HG03354 (cell line): ENCODE measurements around the gene SLC30A1.
"Not testable (repeated sequence)": the region's sequence is repeated elsewhere in the genome, so short reads cannot be mapped to it uniquely, and the experiment has no call there.

Experiments
- ATAC-seq: cut with Tn5 transposase; IDR thresholded peaks from one replicate; pipeline ENCODE4 v1.9.1; 2021; ENCODE audit warnings: mild to moderate bottlenecking; ENCODE audit not compliant: unreplicated experiment, poor library complexity, severe bottlenecking

SLC30A1 gene

DNA sequence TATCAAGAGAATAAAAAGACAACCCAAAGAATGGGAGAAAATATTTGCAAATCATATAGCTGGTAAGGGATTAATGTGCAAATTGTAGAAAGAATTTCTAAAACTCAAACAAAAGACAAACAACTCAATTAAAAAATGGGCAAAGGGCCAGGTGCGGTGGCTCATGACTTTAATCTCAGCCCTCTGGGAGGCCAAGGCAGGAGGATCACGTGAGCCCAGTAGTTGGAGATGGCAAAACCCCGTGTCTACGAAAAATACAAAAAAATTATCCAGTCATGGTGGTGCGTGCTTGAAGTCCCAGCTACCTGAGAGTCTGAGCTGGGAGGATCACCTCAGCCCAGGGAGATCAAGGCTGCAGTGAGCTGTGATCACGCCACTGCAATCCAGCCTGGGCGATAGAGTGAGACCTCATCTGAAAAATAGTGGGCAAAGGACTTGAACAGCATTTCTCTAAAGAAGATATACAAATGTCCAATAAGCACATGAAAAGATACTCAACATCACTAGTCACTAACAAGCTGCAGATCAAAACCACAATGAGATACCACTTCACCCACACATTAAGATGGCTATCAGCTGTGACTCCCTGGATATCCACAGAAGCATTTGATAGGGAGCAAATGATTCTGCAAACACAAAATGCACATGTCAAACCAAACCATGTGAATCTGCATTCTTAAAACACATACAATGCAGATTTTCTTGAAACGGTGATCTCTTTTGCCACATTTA is 20.9 kb downstream of the SLC30A1 start:
- ATAC-seq, result no peak

DNA sequence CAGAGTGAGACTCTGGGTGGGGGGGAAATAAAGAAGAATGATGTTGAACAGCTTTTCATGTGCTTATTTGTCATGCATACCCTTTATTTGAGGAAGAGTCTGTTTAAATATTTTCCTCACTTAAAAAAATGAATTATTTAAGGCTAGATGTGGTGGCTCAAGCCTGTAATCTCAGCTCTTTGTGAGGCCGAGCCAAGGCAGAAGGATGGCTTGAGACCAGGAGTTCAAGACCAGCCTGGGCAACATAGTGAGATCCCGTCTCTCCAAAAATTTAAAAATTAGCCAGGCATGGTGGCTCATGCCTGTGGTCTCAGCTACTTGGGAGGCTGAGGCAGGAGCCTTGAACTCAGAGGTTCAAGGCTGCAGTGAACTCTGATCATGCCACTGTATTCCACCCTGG is 25.4 kb downstream of the SLC30A1 start:
- ATAC-seq, result no peak

DNA sequence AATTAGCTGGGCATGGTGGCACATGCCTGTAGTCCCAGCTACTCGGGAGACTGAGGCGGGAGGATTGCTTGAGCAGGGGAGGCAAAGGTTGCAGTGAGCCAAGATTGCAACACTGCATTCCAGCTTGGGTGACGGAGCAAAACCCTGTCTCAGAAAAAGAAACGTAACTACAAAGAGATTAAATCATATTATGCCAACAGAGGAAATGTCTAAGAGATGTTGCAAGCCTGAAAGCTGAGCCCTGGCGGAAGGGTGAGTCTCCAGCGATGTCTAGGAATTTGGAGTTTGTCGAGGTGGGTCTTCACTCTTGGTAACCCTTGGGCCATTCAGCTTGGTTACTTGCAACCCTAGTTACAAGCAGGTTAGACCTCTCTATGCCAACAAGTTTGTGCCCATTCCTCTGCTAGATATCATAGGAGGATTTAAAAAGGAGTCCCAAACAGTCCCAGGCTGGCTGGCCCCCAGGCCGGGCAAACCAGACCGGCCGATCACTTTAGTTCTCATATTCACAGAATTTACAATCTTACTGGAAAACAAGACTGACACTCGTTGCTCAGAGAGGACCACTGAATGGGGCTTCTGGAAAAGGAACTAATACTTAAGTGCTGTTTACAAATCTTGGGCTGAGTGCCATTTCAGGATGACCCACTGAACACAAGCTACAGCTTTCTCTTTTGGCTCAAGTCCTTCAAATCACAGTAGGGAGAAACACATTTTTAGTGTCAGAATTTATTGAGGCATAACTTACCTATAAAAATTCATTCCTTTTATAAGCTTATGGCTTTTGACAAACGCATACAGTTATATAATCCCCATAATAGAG is 27.1 kb downstream of the SLC30A1 start:
- ATAC-seq, result no peak

DNA sequence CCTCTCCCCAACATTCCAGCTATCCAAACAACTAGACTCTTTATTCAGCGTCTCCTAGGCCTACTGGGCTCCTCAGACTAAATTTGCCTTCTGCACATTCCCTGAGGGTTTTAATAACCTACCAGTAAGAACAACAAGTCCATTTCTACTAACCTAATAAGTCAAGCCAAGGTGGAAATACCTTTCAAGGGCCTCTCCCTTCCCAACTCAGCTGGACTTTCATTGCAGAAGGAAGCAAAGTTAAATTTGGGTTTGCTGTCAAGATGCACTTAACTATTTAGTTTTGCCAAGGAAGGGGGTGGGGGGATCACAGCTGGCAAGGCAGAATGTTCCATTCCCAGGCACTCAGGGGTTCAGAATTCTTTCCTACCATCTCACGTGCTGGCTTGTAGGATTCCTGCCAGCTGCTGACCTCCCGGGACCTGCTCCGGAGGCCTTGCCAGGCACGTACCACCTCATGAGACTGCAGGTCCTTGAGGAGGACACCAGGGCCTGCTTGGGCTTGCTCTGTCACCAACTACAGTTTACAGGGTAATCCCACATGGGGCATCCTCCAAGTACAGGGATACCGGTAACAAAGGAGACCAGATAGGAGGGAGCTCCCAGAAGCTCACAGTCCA is 29.8 kb downstream of the SLC30A1 start:
- ATAC-seq, result no peak

DNA sequence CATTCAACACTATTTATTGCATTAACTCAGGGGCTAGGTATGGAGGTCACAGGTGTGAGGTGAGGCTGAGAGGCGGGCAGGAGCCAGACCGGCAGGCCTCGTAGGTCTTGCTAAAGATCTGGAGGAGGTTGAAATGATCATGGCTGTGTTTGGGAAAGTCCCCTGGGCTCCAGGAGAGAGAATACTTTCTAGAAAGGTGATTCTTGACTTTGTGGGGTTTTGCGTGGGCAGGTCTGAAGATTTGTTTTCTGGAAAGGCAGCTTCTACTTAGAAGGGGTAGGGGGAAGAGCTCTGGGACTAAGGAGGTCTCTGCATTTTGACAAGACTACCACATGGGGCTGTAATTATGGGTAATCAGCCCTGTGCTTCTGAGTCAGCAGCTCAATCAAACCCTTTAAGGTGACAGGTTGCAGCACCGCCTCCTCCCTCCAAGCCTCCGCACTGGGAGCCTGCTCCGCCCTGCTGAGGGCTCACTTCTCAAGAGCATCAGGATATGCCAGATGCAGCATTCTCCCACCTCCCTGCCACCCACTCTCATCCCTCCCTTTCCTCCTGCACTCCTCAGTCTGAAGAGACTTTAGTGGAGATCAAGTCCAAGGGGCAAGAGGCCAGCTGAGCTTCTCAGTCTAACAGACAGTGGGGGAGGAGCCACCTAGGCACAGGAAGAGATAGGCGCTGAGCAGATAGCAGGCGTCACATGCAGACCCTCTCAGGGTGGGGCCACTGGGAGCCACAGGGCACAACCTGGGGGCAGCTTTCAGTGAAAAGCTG is 30.5 kb downstream of the SLC30A1 start:
- ATAC-seq, result no peak

DNA sequence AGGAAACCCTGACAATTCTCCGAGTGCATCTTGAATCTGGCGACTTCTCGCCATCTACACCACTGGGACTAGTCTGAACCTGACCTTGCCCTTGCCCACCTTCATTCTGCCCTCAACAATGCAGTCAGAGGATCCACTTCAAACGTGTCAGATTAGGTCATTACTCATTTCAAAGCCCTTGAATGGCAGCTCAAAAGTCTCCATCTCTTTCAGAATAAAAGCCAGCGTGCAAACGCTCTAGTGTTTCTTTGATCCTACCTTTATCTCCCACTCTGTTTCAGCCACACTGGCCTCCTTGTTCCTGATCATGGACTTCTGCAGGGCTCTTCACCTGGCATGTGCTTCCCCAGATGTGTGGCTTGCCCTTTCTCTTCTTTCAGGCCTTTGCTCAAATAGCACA is 31.3 kb downstream of the SLC30A1 start:
- ATAC-seq, result no peak

DNA sequence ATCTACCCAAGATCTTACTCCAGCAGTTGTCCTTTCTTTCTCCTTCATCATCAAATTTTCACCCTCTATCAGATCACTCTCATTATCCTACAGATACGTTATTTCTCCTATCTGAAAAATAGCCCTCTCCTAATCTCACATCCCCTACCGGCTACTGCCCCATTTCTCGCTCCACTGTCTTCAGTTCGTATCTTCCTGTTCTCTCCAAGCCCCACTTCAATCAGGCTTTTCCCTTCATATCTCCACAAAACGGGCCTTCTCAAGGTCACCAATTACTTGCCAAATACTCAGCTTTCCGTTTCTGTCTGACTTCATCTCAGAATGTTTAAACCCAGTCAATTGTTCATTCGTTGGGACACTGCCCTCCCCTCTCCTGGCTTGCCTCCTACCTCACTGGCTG is 32.4 kb downstream of the SLC30A1 start:
- no peak for ATAC-seq

DNA sequence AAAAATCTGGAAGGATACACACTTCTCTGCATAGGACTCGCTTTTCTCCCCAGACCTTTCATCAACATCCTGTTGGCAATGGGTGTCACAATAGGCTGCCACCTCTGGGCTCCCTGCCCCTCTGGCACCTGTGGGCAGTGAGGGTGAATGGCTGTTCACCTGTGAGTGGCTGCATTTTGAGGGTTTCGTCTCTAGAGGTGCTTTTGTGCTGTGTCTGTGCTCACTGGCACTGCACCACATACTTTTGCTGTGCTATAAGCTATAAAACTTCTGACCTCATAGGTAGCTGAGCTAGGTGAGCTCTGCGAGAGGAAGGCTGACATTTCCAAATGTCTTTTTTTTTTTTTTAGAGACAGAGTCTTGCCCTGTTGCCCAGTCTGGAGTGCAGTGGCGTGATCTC is 35.9 kb downstream of the SLC30A1 start:
- ATAC-seq, result no peak

DNA sequence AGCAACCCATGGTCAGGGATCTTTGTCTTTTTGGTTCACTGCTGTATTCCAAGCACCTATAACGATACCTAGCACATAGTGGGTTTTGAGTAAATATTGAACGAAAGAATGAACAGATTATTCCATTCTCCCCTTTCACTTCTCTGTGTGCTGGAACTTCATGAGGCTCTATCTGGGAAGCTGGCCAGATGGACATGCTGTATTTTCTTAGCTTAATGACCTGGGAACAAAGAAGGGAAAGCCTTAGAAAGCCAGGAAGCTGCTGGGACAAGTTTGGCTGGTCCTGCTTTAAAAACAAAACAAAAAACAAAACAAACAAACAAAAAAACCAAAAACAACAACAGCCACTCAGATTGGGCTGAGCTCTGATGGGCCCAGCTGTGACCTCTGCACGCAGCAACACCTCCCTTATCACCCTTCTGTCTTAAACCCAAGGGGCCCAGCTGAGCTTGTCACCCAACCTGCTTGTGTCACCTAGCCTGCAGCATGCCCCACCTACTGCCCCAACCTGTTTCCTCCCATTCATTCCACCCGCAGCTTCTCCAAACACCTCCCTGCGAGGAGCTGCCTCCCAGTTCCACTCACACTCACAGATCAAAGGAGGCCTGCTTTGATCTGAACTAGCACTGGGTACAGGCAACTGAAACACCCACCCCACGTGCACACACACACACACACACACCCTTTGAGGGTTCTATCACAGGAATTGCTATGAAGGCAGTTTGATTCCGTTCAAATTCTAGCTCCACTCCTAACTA is 37.1 kb downstream of the SLC30A1 start:
- ATAC-seq, result no peak

DNA sequence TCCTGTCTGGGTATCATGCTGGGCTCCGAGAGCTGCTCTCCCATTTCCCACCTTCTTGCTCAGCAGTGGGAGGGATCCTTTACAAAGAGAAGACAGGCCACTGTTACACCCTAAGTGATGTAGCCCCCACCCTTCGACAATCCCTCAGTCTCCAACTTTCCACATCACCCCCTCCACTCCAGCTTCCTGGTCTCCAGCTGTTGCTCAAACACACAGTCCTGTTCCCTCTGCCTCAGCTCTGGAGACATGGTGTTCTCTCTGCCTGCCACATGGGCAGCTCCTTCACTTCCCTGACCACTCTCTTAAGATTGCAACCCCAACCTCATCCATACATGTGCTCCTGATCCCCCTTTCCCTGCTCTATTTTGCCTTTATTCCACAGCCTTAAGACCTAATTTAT is 37.7 kb downstream of the SLC30A1 start:
- ATAC-seq, result no peak

DNA sequence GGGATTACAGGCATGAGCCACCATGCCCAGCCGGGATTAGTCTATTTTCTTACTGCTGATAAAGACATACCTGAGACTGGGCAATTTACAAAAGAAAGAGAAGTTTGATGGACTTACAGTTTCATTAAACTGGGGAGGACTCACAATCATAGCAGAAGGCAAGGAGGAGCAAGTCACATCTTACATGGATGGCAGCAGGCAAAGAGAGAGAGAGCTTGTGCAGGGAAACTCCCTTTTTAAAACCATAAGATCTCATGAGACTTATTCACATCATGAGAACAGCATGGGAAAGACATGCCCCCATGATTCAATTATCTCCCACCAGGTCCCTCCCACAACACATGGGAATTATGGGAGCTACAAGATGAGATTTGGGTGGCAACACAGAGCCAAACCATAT is 38.1 kb downstream of the SLC30A1 start:
- not testable (repeated sequence) for ATAC-seq

DNA sequence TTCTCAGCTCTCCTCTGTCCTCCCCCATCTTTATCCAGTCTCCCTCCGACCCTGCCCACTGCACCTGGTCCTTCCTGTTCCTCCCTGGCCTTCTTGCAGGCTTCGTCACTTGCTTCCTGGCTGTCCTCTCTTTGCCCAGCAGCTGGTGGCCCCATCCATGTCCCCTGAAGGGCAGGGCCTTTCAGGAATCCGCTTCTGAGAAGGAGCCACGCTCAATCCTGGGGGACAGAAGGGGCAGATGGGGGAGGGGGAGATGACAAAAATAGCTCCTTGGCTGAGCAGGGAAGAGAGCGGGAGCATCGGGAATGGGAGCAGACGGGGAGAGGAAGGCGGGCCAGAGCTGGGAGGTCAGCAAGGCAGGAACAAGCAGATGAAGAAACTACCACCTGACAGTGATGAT is 40.7 kb downstream of the SLC30A1 start:
- no peak for ATAC-seq

DNA sequence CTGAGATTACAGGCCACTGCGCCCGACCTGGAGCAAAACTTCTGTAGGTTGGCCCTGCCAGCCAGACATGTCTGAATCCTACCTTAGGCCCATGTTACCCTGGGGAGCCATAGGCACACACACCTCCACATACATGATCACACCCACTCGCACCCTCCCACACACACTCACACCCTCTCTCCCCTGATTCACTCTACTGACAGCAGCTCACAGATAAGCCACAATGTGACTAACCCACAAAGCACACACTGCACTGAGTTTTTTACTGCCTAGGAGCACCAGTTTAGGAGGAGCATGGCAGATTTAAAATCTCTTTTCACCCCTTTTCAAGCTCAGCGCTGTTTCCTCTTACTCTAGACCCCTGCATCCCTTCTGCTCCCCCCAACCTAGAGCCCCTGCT is 41.7 kb downstream of the SLC30A1 start:
- no peak for ATAC-seq

DNA sequence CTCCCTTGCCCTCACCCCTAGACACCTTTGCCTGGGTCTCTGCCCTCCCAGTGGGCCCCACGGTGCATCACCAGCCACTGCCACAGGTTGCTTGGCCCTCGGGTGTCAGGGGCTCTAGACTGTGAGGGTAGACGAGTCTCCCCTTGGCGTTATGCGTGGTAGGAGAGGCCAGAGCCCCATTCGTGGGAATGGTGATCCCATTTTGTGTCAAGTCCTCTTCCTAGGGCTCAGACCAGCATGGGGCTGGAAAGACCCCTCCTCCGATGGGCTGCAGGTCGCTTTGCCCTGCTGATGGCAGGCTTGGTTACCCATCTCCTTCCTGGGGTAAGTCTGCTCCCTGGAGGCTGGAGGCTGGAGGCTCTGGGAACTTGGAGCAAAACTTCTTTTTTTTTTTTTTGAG is 42.4 kb downstream of the SLC30A1 start:
- no peak for ATAC-seq

DNA sequence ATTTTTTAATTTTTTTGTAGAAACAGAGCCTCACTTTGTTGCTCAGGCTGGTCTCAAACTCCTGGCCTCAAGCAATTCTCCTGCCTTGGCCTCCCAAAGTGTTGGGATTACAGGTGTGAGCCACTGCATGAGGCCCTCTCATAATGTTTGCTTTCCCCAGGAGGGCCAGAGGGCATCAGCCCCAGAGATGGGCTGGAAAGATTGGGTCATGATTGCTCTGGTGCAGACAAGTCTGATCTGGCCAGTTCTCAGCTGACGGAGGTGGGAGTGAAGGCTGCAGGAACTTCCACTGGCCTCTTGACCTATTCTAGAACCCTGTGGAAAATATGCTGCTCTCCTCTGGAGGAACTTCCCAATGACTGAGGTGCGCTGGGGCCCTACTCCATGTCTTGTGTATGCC is 43.6 kb downstream of the SLC30A1 start:
- ATAC-seq, result no peak

DNA sequence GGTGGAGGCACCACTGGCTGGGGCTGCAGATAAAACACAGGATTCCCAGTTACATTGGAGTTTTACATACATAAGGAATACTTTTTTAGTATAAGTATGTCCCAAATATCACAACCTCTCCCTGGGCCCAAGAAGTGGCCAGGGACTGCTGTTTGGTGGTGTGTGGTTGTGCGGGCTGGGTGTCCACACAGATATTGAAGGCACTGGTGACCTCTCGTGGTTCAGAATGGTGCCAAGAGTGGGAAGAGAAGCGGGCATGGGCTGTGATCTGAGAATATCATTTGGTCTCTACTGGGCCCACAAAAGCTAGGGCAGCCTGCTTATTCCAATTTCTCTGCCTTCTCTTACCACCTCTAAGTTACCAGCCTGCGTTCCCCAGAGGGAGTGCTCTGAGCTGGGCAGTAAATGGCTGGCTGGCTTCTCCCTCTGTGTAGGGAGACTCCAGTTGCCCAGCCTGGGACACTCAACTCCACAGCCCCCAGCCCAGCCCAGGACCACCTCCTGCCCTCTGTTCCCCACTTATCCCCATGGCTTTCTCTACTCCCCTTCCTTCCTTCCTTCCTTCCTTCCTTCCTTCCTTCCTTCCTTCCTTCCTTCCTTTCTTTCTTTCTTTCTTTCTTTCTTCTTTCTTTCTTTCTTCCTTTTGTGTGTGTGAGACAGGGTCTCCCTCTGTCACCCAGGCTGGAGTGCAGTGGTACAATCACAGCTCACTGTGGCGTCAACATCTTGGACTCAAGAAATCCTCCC is 44.2 kb downstream of the SLC30A1 start:
- no peak for ATAC-seq

DNA sequence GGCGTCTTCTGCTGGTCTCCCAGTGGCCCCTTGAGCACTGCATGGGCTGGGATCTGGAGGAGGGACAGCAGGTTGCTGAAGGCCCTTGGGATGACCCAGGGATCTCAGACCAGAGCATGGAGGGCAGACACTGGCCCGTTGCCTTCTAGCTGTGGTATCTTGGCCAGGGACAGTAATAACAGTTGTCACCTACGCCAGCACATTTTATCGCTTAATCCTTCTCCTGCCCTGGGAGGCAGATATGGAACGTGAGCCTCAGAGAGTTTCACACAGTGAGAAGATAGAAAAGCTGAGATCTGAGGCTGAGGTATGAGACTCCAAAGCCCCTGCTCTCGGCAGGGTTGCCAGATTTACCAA is 46.9 kb downstream of the SLC30A1 start:
- no peak for ATAC-seq

DNA sequence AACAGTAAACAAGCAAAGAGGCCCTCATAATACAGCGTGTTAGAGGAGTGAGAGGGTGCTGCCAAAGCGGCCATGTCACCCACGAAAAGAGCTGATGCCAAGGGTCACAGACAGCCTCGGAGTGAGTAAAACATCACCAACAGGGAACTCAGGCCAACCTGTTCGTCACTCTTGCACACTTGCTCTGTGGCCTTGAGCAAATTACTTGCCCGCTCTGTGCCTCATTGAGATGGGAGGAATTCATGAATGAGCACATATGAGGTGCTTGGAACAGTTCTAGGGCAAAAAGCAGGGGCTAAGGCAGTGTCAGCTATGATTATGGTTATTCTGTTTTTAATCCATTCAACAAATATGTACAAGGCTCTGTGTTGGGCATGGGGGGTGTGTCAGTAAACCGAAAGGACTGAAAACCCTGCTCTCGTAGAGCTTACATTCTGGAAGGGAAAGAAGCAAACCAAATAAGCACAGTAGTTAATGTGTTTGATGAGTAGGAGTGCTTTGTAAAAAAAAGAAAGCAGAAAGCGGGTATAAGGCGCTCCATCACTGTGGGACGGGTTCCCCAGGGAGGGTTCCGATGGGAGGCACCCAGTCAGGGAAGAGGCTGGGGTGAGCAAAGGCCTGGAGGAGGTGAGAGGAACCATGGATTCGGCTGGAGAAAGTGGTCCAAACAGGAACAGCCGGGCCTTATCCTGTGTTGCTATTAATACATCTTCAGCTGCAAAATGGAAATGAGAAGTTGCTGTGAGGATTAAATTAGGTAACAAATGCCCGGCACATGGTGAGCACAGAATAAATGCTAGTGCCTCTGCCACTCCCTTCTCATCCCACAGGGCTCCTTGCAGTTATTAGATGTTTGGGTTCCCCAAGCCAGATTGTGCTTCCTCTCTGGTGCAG is 47.5 kb downstream of the SLC30A1 start:
- no peak for ATAC-seq
